Upper lobe of left lung (tissue), 6 donors: ENCODE measurements around the gene PTH2. TPM values are rescaled to one million over a fixed set of nuclear protein-coding genes. Genes with fewer than 3 reads are reported as not detected.

Source experiments
- total RNA-seq, 6 donors: library from RNA; depleted of rRNA in 4 of 6; stranded (reverse); fragments of >200 nt in 4 of 6; gene quantifications; one replicate each; pipeline versions ENCODE4 v1.1.0 to v1.2.1, GENCODE V29; 2016 to 2021
- donor health status: DM: no; HTN: no; CAD: no; lungs with moderate emphysema.
- donor health status: DM: no; HTN: yes; CAD: no; lungs with severe emphysema.

Gene PTH2
- total RNA-seq, 6 donors from 2014 or later = not detected

Other genes starting within 250 kb of the PTH2 start
- 1 to 10 TPM in 5 of 6 donors, under 1 TPM in 1; 0.44 to 4.2 (median 2.0) TPM for gene SLC6A16, start 98.2 kb downstream of the PTH2 start, total RNA-seq
- 100 to 1,000 TPM in 4 of 6 donors, 10 to 100 TPM in 2; 63.5 to 156 (median 123) TPM for gene CD37, start 88.0 kb downstream of the PTH2 start, total RNA-seq
- 10 to 100 TPM; 13.6 to 38.0 (median 20.5) TPM for gene TEAD2, start 61.0 kb downstream of the PTH2 start, total RNA-seq
- gene DKKL1, start 59.6 kb downstream of the PTH2 start, total RNA-seq = under 1 TPM in 3 of 6 donors, not detected in 3; 0.40 to 0.69 (median 0.61) TPM
- 1 to 10 TPM in 3 of 6 donors, under 1 TPM in 1, not detected in 2; 0.61 to 6.9 (median 1.6) TPM for gene KASH5, start 35.2 kb downstream of the PTH2 start, total RNA-seq
- gene GFY, start 1.9 kb upstream of the PTH2 start, total RNA-seq = not detected
- gene SLC17A7, start 18.1 kb upstream of the PTH2 start, total RNA-seq = 1 to 10 TPM in 2 of 6 donors, under 1 TPM in 3, not detected in 1; 0.37 to 2.1 (median 0.78) TPM
- gene PIH1D1, start 28.4 kb upstream of the PTH2 start, total RNA-seq = 100 to 1,000 TPM in 1 of 6 donors, 10 to 100 TPM in 5; 59.5 to 120 (median 72.8) TPM
- 100 to 1,000 TPM in 1 of 6 donors, 10 to 100 TPM in 5; 26.3 to 111 (median 48.2) TPM for gene ALDH16A1, start 29.8 kb upstream of the PTH2 start, total RNA-seq
- 10 to 100 TPM in 3 of 6 donors, 1 to 10 TPM in 3; 4.3 to 19.9 (median 9.9) TPM for gene FLT3LG, start 50.8 kb upstream of the PTH2 start, total RNA-seq
- 1,000 to 10,000 TPM in 4 of 6 donors, 100 to 1,000 TPM in 2; 974 to 2,595 (median 1,696) TPM for gene RPL13A, start 64.2 kb upstream of the PTH2 start, total RNA-seq
- gene RPS11, start 73.0 kb upstream of the PTH2 start, total RNA-seq = 1,000 to 10,000 TPM; 1,447 to 3,855 (median 1,708) TPM
- gene FCGRT, start 89.2 kb upstream of the PTH2 start, total RNA-seq = 100 to 1,000 TPM; 175 to 466 (median 328) TPM
- 10 to 100 TPM in 5 of 6 donors, 1 to 10 TPM in 1; 5.9 to 82.8 (median 26.6) TPM for gene RCN3, start 104.6 kb upstream of the PTH2 start, total RNA-seq
- gene NOSIP, start 157.1 kb upstream of the PTH2 start, total RNA-seq = 10 to 100 TPM; 30.3 to 72.3 (median 57.9) TPM
- gene PRRG2, start 157.9 kb upstream of the PTH2 start, total RNA-seq = 10 to 100 TPM in 1 of 6 donors, 1 to 10 TPM in 5; 3.8 to 10.0 (median 7.1) TPM
- gene PRR12, start 167.7 kb upstream of the PTH2 start, total RNA-seq = 10 to 100 TPM; 12.6 to 51.9 (median 33.7) TPM
- gene RRAS, start 216.7 kb upstream of the PTH2 start, total RNA-seq = 100 to 1,000 TPM in 3 of 6 donors, 10 to 100 TPM in 3; 81.7 to 160 (median 107) TPM
- gene SCAF1, start 218.8 kb upstream of the PTH2 start, total RNA-seq = 10 to 100 TPM; 28.6 to 98.5 (median 71.0) TPM
- gene IRF3, start 242.4 kb upstream of the PTH2 start, total RNA-seq = 100 to 1,000 TPM in 3 of 6 donors, 10 to 100 TPM in 3; 50.5 to 210 (median 99.1) TPM
- 10 to 100 TPM in 3 of 6 donors, 1 to 10 TPM in 3; 4.2 to 21.3 (median 14.1) TPM for gene BCL2L12, start 242.5 kb upstream of the PTH2 start, total RNA-seq